Natural killer cell (primary cell): ENCODE data around the gene PREX1. TPM values are rescaled to one million over a fixed set of nuclear protein-coding genes. Genes with fewer than 3 reads are reported as not detected.

Experiments used
- ATAC-seq, 3 donors: fragments of 150-1000 bp in 2 of 3; fragments of 200-7000 bp in 1 of 3; cut with Tn5 transposase; 1 replicate in 1 of 3; 2 replicates in 2 of 3; pipeline ENCODE4 v1.10.0; 2021; ENCODE audit warnings: mild to moderate bottlenecking in 2 of 3, moderate library complexity in 2 of 3
- DNase-seq, 2 donors: peaks; one replicate each; pipeline versions ENCODE4 v3.0.0 to v3.0.0-alpha.2; 2013 to 2021; ENCODE audit warnings: mixed read lengths in 1 of 2
- H3K27ac ChIP-seq: one replicate; pipeline ENCODE4 v1.5.1; 2013; ENCODE audit warnings: mild to moderate bottlenecking, low read length
- H3K27me3 ChIP-seq: one replicate; pipeline ENCODE4 v1.6.1; 2013; ENCODE audit warnings: low read length; ENCODE audit not compliant: control insufficient read depth, insufficient read depth
- H3K36me3 ChIP-seq: one replicate; pipeline ENCODE4 v1.6.1; 2013; ENCODE audit warnings: low read length; ENCODE audit not compliant: control insufficient read depth, insufficient read depth
- H3K4me1 ChIP-seq: one replicate; pipeline ENCODE4 v1.6.1; 2013; ENCODE audit warnings: low read length; ENCODE audit not compliant: control insufficient read depth, insufficient read depth
- H3K4me3 ChIP-seq: one replicate; pipeline ENCODE4 v1.5.1; 2013; ENCODE audit warnings: low read length
- H3K9me3 ChIP-seq: one replicate; pipeline ENCODE4 v1.6.1; 2013; ENCODE audit warnings: low read length; ENCODE audit not compliant: control insufficient read depth, insufficient read depth
- H3K27ac Mint-ChIP-seq, 2 donors: one replicate each; pipeline ENCODE4 v1.8.0; 2022; ENCODE audit warnings: mild to moderate bottlenecking in 2 of 2, mixed read lengths in 2 of 2, moderate library complexity in 1 of 2
- H3K27me3 Mint-ChIP-seq, 2 donors: one replicate each; pipeline ENCODE4 v1.8.0; 2022; ENCODE audit warnings: low read depth in 2 of 2, mixed read lengths in 2 of 2
- H3K36me3 Mint-ChIP-seq: one replicate; pipeline ENCODE4 v1.8.0; 2022; ENCODE audit warnings: mixed read lengths
- H3K4me1 Mint-ChIP-seq, 2 donors: one replicate each; pipeline ENCODE4 v1.8.0; 2022; ENCODE audit warnings: mixed read lengths in 2 of 2
- H3K4me3 Mint-ChIP-seq: one replicate; pipeline ENCODE4 v1.8.0; 2022; ENCODE audit warnings: mild to moderate bottlenecking, moderate library complexity, mixed read lengths
- H3K9me3 Mint-ChIP-seq, 2 donors: one replicate each; pipeline ENCODE4 v1.8.0; 2022; ENCODE audit warnings: mixed read lengths in 2 of 2
- CTCF ChIP-seq: fragments of 200-600 bp; IDR thresholded peaks from one replicate; pipeline ENCODE4 v1.8.0; 2022; ENCODE audit warnings: antibody characterized with exemption
- WGBS: methylation state at CpG from one replicate; pipeline ENCODE4 v1.1.7; 2013; ENCODE audit warnings: missing lambda C conversion rate; ENCODE audit not compliant: insufficient coverage; 5-methylcytosine and 5-hydroxymethylcytosine counted together
- intact Hi-C: fragments of 100-400 bp; cut with micrococcal nuclease; formaldehyde crosslinking; loops from one replicate; pipeline ENCODE4 v1.14.2; 2022
- total RNA-seq, 4 donors: library from RNA; stranded (reverse); fragments of 120-200 nt in 1 of 4; gene quantifications; one replicate each; pipeline versions ENCODE4 v1.2.3 to v1.2.4, GENCODE V29; 2013 to 2022

PREX1 gene
- total RNA-seq, 3 donors from 2014 or later (not counting 1 experiment from before 2014, with no cell fraction given) = 382 to 392 (median 389) TPM

GRCh38 chr20:48649868-48650267 lies 177.9 kb downstream of the PREX1 start:
- no peak for TF ChIP-seq CTCF
- no peaks in the 10 kb centered on the region for H3K4me1 ChIP-seq
- peak overlapping the region in 1 of 2 donors; percentile 56 for H3K27ac Mint-ChIP-seq
- H3K27me3 Mint-ChIP-seq = no peaks in the 10 kb centered on the region
- no peak overlapping the region for H3K27ac ChIP-seq
- peaks cover 5 to 12% of the 10 kb centered on the region in 2 donors for H3K4me1 Mint-ChIP-seq
- no peaks in the 10 kb centered on the region for H3K9me3 Mint-ChIP-seq
- no peaks in the 10 kb centered on the region for H3K9me3 ChIP-seq
- intact Hi-C loops = no loop called here
- ATAC-seq (no peak), DNase-seq (no peak)
- H3K36me3 Mint-ChIP-seq = peaks cover 25% of the 10 kb centered on the region
- WGBS = 94% methylated on average over 9 of the region's 9 CpGs
- H3K27me3 ChIP-seq = no peaks in the 10 kb centered on the region
- peaks cover 95% of the 10 kb centered on the region for H3K36me3 ChIP-seq
- H3K4me3 ChIP-seq = no peak overlapping the region
- H3K4me3 Mint-ChIP-seq = no peak overlapping the region

DNA sequence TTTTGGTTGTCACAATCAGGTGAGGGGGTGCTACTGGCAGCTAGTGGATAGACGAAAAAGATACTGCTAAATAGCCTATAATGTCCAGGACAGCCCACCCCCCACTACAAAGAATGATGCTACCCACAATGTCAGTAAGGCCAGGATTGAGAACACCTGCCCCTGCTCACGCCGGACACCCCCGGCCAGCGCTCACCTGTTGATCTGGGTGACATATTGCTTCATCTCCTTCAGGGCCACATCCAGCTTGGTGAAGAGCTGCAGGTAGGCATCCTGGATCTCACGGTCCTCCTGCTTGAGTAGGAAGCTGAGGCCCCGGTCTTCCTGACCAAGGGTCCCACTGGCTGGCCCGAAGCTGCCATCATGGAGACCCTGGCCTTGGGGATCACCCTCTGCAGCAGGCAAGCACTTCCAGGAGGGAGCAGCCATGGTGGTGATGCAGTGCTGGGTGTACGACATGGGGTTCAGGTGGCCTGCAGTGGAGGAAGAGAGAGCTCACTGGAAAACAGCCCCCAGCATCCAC lies 178.6 kb downstream of the PREX1 start:
- WGBS = 98% methylated on average over 8 of the region's 9 CpGs
- H3K36me3 ChIP-seq = peaks cover 95% of the 10 kb centered on the region
- Mint-ChIP-seq H3K27ac (peak overlapping the region; percentile 65 to 70), H3K36me3 (peaks cover 25% of the 10 kb centered on the region), H3K4me1 (peaks cover 5 to 12% of the 10 kb centered on the region in 2 donors), H3K9me3 (no peaks in the 10 kb centered on the region), H3K4me3 (no peak overlapping the region), H3K27me3 (no peaks in the 10 kb centered on the region)
- no peaks in the 10 kb centered on the region for H3K27me3 ChIP-seq
- intact Hi-C loops = no loop called here
- TF ChIP-seq CTCF = no peak
- H3K27ac ChIP-seq = no peak overlapping the region
- no peaks in the 10 kb centered on the region for H3K4me1 ChIP-seq
- H3K4me3 ChIP-seq = no peak overlapping the region
- no peaks in the 10 kb centered on the region for H3K9me3 ChIP-seq
- ATAC-seq = no peak
- no peak for DNase-seq

DNA sequence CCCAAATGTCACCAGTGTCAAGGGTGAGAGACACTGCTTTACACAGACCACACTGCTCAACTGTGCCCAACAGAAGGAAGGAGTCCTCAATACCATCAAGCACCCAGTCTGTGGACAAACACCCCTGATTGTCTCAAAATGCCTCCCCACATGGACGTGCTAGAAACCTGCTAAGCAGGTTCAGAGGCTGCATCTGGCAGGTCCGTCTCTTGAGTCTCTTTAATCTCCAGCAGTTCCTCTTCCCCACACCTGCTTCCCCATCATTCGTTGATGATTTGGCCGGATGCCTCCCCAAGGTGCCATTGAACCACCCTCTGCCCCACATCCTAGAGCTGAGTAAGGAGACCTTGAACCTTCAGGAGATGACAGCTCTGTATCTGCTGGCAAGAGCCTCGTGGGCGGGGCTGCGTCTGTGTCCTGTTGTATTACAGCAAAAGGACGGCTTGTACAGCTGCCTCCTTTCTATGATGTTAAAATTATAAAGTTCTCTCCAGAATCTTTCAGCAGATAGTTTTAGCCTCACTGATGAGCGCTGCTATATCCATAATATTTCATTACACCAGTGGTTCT lies 179.2 kb downstream of the PREX1 start:
- H3K4me3 Mint-ChIP-seq = peak overlapping the region; percentile 2
- DNase-seq (no peak), ATAC-seq (no peak)
- H3K27ac ChIP-seq = no peak overlapping the region
- no peak overlapping the region for H3K4me3 ChIP-seq
- 87% methylated on average over 9 of the region's 9 CpGs for WGBS
- no peaks in the 10 kb centered on the region for H3K27me3 ChIP-seq
- no peak for TF ChIP-seq CTCF
- peaks cover 5 to 12% of the 10 kb centered on the region in 2 donors for H3K4me1 Mint-ChIP-seq
- peaks cover 25% of the 10 kb centered on the region for H3K36me3 Mint-ChIP-seq
- H3K27ac Mint-ChIP-seq = peak overlapping the region; percentile 65 to 70
- H3K36me3 ChIP-seq = peaks cover 93% of the 10 kb centered on the region
- H3K27me3 Mint-ChIP-seq = no peaks in the 10 kb centered on the region
- H3K4me1 ChIP-seq = no peaks in the 10 kb centered on the region
- H3K9me3 ChIP-seq = no peaks in the 10 kb centered on the region
- no peaks in the 10 kb centered on the region for H3K9me3 Mint-ChIP-seq
- intact Hi-C loops = no loop called here

DNA sequence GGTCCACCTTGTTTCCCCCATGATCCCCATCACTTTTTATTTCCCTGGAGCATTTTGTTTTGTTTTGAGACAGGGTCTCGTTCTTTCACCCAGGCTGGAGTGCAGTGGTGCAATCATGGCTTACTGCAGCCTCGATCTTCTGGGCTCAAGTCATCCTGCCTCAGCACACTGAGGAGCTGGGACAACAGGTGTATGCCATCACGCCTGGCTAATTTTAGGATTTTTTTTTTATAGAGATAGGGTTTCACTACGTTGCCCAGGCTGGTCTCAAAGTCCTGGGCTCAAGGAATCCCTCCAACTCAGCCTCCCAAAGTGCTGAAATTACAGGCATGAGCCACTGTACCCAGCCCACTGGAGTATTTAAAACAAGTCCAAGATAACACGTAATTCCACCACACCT lies 179.9 kb downstream of the PREX1 start:
- Histone ChIP-seq H3K4me1 (no peaks in the 10 kb centered on the region), H3K36me3 (peaks cover 89% of the 10 kb centered on the region), H3K27me3 (no peaks in the 10 kb centered on the region), H3K27ac (no peak overlapping the region), H3K4me3 (no peak overlapping the region), H3K9me3 (no peaks in the 10 kb centered on the region)
- Mint-ChIP-seq H3K36me3 (peaks cover 25% of the 10 kb centered on the region), H3K4me3 (no peak overlapping the region), H3K27me3 (no peaks in the 10 kb centered on the region), H3K4me1 (peaks cover 5 to 12% of the 10 kb centered on the region in 2 donors), H3K9me3 (no peaks in the 10 kb centered on the region), H3K27ac (peak overlapping the region; percentile 65 to 70)
- ATAC-seq (no peak), DNase-seq (no peak)
- WGBS = 81% methylated on average over 5 of the region's 5 CpGs
- TF ChIP-seq CTCF = no peak
- intact Hi-C loops = no loop called here
